HG03354 (cell line): Measurements from ENCODE around the gene SERPING1.

Experiments
- ATAC-seq: cut with Tn5 transposase; IDR thresholded peaks from one replicate; pipeline ENCODE4 v1.9.1; 2021; ENCODE audit warnings: mild to moderate bottlenecking; ENCODE audit not compliant: unreplicated experiment, poor library complexity, severe bottlenecking

SERPING1 gene

DNA sequence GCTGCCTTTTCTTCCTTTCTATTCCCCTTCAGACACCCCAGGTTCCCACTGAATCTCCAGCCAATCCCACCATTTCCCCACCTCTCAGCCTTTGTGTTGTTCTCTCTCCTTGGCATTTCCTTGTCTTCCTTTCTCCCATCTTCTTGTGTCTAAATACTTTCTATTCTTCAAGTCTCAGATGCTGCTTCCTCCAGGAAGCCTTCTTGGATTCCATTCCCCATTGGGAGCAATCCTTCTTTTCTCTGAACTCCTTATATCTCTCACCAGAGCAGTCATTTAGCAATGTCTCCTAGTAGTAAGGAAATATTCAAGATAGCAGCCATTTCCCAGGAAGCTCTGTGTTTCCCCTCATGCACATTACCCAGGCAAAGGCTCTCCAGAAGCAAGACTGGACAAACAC, 36.8 kb downstream of the SERPING1 start:
- ATAC-seq = no peak

DNA sequence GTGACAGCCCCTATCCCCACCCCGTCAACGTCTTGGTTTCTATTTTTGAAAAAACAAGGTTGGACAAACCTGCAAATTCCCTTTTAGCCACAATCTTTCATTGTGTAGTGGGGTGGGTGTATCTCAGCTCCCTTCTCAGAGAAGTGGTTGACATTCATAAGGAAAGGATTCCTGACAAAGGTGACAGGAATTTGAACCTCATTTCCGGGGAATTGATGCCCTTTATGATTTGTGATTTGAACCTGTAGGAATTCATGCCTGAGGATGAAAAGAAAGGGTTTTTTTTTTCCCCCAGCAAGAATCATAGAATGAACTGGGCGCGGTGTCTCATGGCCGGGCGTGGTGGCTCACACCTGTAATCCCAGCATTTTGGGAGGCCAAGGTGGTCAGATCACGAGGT, 37.8 kb downstream of the SERPING1 start:
- ATAC-seq = no peak

DNA sequence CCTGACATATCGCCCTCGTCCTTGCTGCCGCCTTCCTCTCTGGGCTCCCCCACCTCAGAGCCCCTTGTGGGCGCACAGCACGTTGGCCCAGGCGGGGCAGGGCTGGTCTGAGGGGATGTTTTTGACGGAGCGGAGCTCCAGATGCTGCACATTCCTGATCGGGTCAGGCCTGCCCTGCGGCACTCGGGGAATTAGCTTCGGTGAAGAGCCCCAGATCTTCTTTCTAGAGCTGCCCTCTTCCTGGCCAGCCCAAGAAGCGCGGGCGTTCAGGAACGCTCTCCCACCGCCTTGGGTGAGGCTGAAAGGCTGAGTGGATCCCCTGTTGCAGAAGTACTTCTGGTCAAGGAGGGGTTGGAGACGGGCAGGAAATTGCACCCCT, 40.1 kb downstream of the SERPING1 start:
- no peak for ATAC-seq

DNA sequence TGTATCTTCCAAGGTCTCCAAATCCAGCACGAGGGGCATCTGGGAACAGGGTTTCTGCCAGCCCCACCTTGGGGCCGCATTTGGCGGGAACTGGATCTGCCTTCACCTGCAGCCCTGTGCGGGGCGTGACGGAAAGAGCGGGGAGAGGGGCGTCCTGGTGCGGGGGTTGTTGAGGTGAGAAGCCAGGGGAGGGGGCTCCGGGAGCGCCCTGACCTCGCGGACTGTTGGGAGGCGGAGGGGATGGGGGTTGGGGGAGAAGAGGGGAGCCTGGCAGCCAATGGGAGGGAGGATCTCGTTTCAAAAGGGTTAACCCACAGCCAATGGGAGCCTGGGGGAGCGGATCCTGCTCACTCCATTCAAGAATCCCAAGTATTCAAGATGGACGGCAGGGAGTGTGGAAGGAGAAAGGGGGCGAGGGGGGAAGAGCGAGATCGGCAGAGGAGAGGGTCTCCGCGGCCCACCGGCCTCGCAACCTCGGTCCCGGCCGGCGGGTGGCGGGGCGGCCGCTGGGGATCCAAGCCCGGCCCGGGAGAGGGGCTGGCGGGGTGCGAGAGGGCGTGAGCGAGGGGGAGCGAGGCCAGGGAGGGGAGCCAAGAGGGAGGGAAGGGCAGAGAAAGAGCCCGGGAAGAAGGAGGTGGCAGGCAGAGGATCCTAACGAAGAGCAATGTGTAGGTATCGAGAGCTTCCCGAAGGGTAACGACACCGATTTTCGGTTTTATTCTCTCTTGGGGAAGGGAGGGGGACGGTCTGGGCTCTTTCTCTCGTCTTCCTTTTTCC, 40.7 kb downstream of the SERPING1 start:
- ATAC-seq = peak; percentile 53

DNA sequence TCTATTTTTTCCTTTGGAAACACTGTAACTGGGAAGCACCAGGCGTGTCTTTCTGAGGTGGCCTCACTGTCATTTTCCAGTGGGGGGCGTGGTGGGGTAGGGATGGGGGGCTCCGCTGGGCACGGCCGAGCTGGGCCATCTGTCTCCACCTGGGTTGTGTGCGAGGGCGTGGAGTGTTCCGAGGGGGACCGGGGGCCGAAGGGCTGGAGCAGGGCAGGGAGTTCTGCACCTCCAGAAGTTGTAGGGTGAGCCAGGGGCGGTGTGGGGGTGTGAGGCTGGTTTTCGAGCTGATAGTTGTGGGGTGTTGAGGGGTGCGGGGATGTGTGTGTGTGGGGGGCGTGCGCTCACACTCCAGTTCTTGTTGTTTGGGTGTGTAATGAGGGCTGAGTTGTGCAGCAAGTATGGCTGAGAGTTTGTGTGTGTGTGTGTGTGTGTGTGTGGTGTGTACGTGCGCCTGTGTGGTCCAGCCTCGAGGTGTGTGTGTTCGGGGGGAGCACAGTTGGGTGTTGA, 41.4 kb downstream of the SERPING1 start:
- ATAC-seq = no peak

DNA sequence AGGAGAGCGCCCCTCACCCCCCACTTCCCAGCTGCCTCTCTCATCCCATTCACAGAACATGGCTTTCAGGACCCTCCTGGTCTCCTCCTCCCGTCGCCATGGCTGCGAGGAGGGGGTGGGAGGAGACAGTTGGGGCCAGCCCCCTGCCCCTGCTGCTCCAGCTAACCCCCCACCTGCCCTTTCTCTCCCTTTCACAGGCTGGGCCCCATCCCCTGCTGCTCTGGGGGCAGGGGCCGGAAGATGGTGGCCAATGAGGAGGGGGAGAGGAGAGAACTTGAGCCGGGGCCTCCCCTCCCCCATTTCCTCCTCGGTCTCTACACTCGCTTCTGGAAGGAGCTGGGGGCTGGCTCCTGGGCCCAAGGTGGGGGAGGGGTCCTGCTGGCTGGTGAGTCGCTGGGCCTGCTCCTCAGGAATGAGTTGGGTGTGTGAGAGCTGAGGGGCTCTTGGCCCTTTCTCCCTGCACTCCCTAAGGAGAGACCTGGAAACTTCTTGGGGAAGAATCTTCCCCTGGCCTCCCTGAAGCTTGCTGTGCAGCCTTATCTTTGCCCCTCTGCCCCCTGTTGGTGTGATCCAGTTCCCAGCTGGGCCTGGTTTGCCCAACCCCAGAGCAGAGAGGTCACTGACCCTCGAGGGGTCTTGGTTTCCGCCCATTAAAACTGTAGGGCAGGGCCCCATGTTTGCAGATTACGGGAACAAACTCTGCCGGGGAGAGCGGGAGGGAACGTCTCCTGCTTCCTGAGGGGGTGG, 42.0 kb downstream of the SERPING1 start:
- ATAC-seq = no peak

DNA sequence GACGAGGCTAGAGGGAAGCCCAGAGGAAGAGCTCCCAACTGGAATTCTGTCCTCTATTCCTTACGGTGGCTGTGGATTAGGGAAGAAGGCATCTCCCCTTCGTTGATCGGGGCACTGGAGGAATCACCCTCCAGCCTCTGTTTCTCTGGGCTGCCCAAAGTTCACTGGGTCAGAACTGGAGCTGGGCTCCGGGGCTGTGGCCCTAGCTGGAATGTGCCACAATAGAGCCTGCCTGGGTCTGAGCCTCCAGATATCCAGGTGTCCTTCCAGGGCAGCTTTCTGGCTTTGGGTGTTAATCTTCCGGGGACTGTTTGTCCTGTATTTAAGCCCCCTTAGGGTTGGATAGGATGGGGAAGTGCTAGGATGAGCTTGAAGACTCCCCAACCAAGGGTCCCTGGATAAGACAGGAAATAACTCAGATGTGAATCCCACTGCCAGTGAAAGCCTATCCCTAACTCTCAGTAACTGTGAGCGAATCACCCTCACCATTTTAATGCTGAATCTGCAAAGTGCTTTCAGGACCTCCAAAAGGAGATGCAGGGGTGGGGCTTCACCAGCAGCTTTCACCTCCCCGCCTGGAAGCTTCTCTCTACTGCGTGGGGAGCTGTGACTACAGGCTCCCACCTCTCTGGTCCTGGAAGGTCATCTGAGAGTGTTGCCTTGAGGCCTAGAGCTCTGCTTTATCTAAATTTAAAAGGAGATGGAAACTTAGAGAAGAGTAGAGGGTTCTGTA, 42.7 kb downstream of the SERPING1 start:
- ATAC-seq = no peak

DNA sequence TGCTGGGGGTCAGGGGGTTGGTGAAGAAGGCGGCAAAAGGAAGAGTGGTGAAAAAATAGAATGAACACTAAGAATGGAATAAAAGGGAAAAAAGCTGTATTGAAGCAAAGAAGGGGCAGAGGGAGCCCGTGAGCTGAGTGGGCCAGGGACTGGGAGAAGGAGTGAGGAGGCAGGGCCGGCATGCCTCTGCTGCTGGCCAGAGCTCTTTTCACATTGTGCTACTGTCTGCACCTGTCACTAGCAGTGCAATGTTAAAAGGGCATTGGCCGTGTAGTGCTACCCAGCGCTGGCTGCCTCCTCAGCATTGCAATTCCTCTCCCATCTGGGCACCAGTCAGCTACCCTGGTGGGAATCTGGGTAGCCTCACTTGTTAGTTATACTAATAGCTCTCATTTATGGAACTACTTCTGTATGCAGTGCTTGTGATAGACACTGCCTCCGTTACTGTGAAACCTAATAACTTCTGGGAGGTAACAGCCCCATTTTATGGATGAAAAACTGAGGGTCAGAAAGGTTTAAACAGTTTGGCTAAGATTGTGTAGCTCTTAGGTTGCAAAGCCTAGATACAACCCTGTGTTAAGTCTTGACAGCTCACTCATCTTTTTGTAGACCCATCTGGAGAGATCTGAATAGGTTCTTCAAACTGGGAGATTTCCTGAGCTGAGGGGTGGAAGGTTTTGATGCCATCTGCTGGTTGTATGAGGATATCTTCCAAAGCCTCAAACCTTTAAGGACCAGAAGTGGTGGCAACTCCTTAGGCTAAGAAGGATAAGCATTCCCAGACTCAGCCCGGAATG, 43.7 kb downstream of the SERPING1 start:
- ATAC-seq = no peak

DNA sequence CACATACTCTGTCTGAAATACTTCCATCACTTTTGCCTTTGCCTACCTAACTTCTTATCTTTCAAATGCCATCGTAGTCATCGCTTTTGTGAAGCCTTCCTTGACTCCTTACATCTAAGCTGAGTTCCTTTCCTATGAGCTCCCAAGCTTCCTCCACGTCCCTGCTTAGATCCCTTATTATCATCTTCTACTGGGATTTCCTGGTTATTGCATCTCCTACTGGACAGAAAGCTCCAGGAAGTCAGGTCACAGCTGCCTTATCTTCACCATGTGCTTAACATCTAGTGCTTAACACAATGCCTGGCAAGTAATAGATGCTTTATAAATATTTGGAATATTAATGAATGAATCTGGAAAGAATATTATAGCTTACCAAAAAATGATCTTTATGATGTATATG, 46.3 kb downstream of the SERPING1 start:
- ATAC-seq = no peak

DNA sequence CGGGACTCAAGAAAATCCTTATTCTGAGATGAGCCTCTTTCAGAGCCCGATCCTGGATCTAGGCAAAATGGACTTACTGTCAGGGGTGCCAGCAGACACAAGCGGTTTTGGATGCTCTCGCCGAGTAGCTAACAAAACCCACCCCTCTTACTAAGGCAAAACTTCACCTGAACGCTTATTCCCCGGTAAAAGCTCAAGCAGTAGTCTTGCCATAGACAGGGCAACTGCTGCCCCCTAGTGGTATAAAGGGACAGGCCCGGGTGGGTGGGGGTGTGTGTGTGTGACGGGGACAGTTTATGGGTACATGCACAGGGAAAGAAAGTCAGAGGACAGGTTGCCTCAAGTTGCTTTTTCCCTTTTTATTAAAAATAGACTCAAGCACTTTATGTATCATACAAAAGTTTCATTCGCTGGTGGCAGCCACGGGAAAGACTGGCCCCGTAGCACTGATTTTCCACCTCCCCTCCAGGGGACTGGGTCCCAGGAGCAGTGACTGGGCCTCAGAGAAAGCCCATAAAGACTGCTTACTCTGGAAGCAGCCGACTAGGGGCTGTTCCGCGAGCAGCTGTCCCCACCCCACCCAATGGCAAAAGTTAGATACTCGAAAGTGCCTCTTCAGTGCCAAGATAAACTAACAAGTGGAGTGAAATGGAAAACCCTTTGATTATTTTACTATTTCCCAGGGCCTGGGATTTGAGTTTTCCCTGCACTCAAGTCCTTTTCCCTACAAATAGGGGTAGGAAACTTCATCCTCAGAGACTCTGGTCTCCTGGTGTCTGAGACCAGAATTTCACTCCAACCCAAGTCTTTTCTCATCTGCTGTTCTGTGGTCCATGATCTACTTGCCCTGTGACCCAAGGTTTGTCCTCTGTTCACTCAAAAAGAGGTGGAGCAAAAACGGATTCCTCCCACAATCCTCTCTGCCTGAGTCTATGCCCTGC, 47.5 kb downstream of the SERPING1 start:
- peak; percentile 61 for ATAC-seq

DNA sequence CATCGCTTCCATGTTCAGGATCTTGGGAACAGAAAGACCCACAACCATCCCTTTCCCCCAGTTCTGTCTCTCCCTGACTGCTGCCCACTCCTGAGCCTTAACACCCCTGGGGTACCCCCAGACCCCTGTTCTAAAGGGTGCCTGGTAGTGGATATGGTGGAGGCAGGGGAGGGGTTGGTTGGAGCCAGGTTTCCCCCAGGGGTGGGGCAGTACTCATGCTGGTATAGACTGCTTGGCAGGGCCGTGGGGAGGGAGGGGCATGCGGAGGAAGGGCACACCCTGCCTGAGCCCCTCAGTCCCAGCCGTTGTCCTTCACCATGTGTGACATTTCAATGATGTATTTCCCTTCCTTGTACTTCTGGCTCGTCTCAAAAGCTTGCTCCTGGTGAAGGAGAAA, 48.2 kb downstream of the SERPING1 start:
- no peak for ATAC-seq

DNA sequence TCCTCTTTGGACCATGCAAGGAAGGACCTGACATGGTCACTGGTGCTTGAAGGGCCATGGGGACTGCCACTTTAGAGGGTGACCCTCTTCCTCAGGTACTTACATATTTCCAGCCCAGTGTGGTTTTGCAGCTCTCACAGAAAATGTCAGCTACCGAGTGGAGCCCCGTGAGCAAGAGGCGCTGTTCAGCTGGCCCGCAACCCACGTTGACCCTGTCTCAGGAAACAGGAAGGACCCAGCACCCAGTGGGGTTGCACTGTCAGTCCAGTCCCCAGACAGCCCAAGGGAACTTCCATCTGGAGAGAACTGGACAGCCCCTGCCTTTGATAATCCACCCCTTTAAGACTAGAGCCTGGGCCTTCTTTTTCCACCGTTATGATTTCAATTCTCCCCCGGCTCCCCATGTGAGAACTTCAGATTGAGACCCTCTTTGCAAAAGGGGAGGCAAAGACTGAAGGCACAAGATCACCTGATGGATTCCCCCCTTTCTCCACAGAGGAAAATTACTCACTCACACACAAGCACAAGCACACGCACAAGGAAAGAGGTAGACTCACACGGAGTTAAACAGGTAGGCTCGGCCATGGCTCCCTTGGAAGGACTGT, 48.8 kb downstream of the SERPING1 start:
- no peak for ATAC-seq

DNA sequence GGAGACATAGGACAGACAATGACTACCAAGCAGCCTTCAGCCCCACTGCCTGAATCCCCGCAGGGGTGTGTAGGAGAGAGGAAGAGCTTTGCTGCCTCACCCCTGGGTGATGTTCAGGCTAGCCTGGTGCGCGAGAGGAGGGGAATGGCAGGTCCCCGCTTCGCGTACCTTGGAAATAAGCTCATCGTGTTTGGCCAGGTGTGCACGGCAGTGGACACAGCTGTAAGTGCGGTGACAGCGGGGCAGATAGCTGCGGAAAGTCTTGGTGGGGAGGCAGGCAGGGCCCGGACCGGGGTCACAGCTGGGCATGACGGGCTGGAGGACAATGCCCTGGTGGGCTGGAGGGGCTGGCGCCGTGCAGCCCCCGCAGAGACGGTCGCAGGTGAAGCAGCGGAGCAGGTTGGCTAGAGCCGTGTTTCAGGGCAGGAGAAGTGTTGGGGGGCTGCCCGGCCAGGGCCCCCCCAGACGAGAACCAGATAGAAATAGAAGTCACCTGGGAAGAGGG, 49.4 kb downstream of the SERPING1 start:
- no peak for ATAC-seq

DNA sequence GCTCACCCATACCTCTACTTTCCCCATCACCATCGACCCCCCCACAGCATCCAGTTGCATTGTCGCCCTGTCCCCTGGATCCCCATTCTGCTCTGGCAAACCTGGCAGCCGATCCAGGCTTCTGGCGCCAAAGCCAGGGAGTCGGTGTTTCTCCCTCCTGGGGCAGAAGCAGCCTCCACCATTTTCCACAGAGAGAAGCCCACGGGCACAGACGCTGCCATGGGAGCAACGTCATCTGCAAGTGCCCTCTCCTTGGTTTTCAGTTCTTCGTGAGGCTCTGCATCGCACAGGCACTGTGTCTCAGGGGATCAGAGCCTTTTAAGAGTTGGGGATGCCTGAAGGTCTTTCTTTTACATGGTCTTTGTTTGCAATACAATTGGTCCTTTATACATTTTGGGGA, 49.9 kb downstream of the SERPING1 start:
- no peak for ATAC-seq

DNA sequence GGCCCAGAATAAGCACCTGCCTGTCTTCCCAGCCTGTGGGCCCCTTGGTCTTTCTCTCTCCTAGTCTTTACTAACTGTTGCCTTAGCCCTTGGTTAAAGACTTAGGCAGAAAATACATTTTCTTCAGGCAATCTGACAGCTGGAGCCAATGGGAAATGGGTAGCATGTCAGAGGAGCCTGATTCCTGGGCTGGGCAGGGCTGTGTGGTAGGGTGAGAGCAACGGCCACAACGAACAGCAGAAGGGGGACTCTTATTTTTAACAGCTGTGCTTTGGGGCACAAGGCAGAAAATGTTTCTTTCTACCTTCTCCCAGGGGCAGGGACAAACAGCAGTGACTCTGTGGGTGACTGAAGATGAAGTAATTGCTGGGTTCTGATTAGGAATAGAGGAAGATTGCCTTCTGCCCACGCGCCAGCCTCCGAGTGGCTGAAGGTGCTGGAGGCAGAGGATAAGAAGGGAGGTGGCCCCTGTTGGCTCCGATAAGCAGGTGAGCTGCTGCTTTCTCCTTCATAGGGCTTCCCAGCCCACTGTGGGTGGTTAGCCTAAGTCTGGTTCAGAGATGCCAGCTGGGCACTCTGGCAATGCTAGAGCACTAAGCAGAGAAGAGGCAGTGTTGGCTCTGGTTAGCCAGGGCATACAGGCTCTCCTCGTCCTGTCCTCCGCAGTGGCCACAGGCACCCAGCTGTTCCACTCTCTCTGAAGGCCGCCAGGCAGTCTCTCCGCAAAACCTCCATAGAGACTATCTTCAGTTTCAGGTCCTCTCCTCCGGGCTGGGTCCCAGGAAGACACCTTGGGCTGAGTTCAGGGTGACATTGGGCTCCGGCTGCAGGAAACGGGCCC, 50.7 kb downstream of the SERPING1 start:
- ATAC-seq = peak; percentile 28

DNA sequence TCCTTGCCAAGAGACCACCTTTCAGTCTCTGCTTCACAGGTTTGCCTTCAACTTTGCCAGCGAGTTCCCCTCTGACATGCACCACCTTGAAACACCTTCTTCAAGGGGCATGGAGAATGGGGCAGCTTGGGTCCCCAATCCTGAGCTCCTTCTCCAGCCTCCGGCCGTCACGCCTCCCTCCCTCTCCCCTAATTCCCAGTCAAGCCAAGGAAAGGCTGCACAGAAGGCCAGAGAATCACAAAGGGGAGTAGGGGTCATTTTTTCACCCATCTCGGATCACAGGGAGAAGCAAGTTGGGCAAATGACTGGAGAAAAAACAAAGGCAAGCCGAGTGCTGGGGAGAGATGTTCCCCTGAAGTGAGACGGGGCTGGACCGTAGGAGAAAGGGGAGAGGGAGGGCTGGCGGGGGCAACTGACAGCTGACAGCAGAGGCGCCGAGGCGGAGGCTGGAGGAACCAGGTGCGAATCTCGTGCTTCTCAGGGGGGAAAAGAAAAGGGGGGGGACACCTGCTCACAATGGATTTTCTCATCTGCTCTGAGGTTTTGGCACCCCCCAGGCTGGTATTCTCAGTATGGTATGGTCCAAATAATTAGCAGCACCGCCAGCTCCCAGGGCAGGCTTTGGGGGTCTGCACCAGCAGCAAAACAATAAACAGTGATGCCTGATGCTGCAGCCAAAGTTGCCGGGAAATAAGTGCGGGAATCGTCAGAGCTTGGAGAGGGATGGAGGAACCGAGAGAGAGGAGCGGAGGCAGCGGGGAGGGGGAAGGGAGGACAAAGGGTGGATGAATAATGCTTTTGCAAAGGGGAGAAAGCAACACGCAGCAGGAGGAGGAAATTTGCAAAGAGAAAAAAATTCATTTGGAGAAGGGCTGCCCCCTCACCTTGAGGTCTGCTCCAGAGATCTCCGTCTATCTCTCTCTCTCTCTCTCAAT, 51.6 kb downstream of the SERPING1 start:
- ATAC-seq = no peak
